Gastrocnemius medialis (tissue), 4 donors: Measurements from ENCODE around the gene TNIP3. TPM values are rescaled to one million over a fixed set of nuclear protein-coding genes. Genes with fewer than 3 reads are reported as not detected.

Experiments used
- ATAC-seq, 2 donors: fragments of 150-250 bp; one replicate each; pipeline ENCODE4 v1.9.1; 2016
- DNase-seq, 2 donors: peaks; one replicate each; pipeline ENCODE4 v3.0.0-alpha.2; 2019
- H3K27ac ChIP-seq, 4 donors: fragments of 200-600 bp; sonication (generic); 1 replicate in 1 of 4; 2 replicates in 3 of 4; pipeline ENCODE4 v1.5.1; 2016 to 2018; ENCODE audit warnings: mild to moderate bottlenecking in 2 of 4, moderate library complexity in 1 of 4
- H3K27me3 ChIP-seq, 3 donors: fragments of 200-600 bp; sonication (generic) in 2 of 3; 1 replicate in 1 of 3; 2 replicates in 2 of 3; pipeline versions ENCODE4 v1.5.1 to v1.6.0; 2016 to 2019; ENCODE audit warnings: mild to moderate bottlenecking in 1 of 3, moderate library complexity in 1 of 3
- H3K36me3 ChIP-seq, 2 donors: fragments of 200-600 bp; sonication (generic) in 1 of 2; one replicate each; pipeline ENCODE4 v1.5.1; 2017 to 2018
- H3K4me1 ChIP-seq, 2 donors: fragments of 200-600 bp; sonication (generic) in 1 of 2; one replicate each; pipeline ENCODE4 v1.5.1; 2016 to 2017; ENCODE audit warnings: mild to moderate bottlenecking in 2 of 2
- H3K4me3 ChIP-seq, 4 donors: fragments of 200-600 bp; sonication (generic) in 3 of 4; 1 replicate in 1 of 4; 2 replicates in 3 of 4; pipeline ENCODE4 v1.5.1; 2016 to 2019; ENCODE audit warnings: mild to moderate bottlenecking in 2 of 4
- H3K9me3 ChIP-seq, 3 donors: fragments of 200-600 bp; sonication (generic) in 2 of 3; 1 replicate in 1 of 3; 2 replicates in 2 of 3; pipeline ENCODE4 v1.5.1; 2016 to 2019
- POLR2A ChIP-seq, 2 donors: fragments of 450-650 bp; IDR thresholded peaks; one replicate each; pipeline ENCODE4 v1.6.1; 2017; ENCODE audit warnings: antibody characterized with exemption in 2 of 2, mild to moderate bottlenecking in 2 of 2, moderate library complexity in 2 of 2
- in situ Hi-C, 4 donors: fragments of 200-750 bp; cut with MboI; loops; one replicate each; pipeline versions ENCODE4 v1.15.0 to v1.8.0; 2017; ENCODE audit warnings: low sequenced_read_pairs in 4 of 4
- intact Hi-C: fragments of 100-400 bp; cut with DNase I; formaldehyde crosslinking; loops from one replicate; pipeline ENCODE4 v1.15.1; 2023; ENCODE audit warnings: low total_unique reads
- total RNA-seq, 4 donors: library from RNA; depleted of rRNA; stranded (reverse); fragments of >200 nt; gene quantifications; one replicate each; pipeline versions ENCODE4 v1.1.0 to v1.2.3, GENCODE V29; 2016
- TF ChIP-seq, protein P1 (sequence below), 5 experiments: fragments of 450-650 bp in 3 of 5; fragments of 200-600 bp in 2 of 5; sonication (generic) in 2 of 5; IDR thresholded peaks in 4 of 5; conservative IDR thresholded peaks in 1 of 5; 1 replicate in 4 of 5; 2 replicates in 1 of 5; pipeline ENCODE4 v1.5.1; 2016 to 2019; ENCODE audit warnings: antibody characterized with exemption in 5 of 5, mild to moderate bottlenecking in 3 of 5, moderate library complexity in 3 of 5

The TNIP3 gene
- total RNA-seq, 4 donors from 2014 or later = not detected

DNA sequence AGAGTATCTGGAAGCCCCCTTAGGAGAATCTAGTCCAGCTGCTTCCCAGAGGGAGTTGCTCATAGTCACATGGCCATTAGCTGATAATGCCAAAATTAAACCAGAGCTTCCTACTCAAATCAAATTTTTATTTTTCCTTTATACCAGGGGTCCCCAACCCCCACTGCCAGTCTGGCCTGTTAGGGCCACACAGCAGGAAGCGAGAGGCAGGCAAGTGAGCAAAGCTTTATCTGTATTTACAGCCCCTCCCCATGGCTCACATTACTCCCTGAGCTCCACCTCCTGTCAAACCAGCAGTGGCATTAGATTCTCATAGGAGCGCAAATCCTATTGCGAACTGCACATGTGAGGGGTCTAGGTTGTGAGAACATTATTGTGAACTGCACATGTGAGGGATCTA, 19.2 kb upstream of the TNIP3 start:
- intact Hi-C loops (no loop called here), in situ Hi-C loops (loop anchor here in 1 of 4 donors (25.0 kb wide), 1 partner anchor 554 kb away; no protein-coding TSS in a partner anchor)
- H3K27me3 ChIP-seq = no peaks in the 10 kb centered on the region
- ATAC-seq (no peak), DNase-seq (no peak)
- H3K36me3 ChIP-seq = no peaks in the 10 kb centered on the region
- H3K27ac ChIP-seq = no peak overlapping the region
- no peaks in the 10 kb centered on the region for H3K9me3 ChIP-seq
- H3K4me1 ChIP-seq = no peaks in the 10 kb centered on the region
- no peak for TF ChIP-seq POLR2A (IDR thresholded peaks at IDR 0.05)
- TF ChIP-seq, protein P1, sequence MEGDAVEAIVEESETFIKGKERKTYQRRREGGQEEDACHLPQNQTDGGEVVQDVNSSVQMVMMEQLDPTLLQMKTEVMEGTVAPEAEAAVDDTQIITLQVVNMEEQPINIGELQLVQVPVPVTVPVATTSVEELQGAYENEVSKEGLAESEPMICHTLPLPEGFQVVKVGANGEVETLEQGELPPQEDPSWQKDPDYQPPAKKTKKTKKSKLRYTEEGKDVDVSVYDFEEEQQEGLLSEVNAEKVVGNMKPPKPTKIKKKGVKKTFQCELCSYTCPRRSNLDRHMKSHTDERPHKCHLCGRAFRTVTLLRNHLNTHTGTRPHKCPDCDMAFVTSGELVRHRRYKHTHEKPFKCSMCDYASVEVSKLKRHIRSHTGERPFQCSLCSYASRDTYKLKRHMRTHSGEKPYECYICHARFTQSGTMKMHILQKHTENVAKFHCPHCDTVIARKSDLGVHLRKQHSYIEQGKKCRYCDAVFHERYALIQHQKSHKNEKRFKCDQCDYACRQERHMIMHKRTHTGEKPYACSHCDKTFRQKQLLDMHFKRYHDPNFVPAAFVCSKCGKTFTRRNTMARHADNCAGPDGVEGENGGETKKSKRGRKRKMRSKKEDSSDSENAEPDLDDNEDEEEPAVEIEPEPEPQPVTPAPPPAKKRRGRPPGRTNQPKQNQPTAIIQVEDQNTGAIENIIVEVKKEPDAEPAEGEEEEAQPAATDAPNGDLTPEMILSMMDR (IDR thresholded peaks at IDR 0.05 in 4 of 5, conservative IDR thresholded peaks at IDR 0.05 in 1 of 5) = no peak
- no peak overlapping the region for H3K4me3 ChIP-seq

DNA sequence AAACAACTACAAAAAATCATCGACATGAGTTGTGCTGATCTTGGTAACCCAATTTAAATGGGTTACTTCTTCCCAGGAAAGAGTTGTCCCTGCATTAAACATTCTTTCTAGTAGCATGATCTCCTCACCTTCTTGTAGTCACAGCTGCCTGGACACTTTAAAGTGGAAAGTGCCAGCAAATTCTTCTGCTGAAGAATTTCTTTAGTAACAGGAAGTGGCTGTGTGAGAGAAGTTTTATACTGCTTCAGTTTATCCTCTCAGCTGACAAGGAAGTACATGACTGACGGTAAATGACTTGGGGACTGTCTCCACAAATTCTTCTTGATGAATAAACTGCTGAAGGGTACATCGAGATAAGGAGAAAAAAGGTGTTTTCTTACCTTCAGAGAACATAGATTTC, 18.2 kb upstream of the TNIP3 start:
- intact Hi-C loops (no loop called here), in situ Hi-C loops (loop anchor here in 1 of 4 donors (25.0 kb wide), 1 partner anchor 555 kb away; no protein-coding TSS in a partner anchor)
- DNase-seq (no peak), ATAC-seq (no peak)
- Histone ChIP-seq H3K4me1 (no peaks in the 10 kb centered on the region), H3K9me3 (no peaks in the 10 kb centered on the region), H3K27me3 (no peaks in the 10 kb centered on the region), H3K36me3 (no peaks in the 10 kb centered on the region), H3K27ac (no peak overlapping the region), H3K4me3 (no peak overlapping the region)
- TF ChIP-seq, protein P1 (IDR thresholded peaks at IDR 0.05 in 4 of 5, conservative IDR thresholded peaks at IDR 0.05 in 1 of 5) = no peak
- peak in 1 of 2 donors; percentile 13 for TF ChIP-seq POLR2A (IDR thresholded peaks at IDR 0.05)

DNA sequence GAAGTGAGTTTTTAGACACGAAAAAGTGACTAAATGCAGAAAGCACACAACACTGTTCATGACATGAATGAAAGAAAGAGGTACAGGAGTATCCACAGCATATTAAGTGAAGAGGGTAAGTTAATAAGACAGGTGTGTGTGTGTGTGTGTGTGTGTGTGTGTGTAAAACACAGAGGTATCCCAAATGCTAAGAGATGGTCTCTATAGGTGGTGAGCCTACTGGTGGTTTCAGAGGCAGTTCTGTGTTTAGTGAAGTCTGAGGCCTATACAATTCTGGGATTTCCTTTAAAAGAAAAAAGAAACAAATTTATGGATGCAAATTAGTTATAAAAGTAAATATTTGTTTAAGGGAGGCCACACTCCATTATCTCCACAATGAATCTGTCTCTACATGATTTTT, 17.4 kb upstream of the TNIP3 start:
- H3K4me1 ChIP-seq = no peaks in the 10 kb centered on the region
- ATAC-seq (no peak), DNase-seq (no peak)
- H3K4me3 ChIP-seq = no peak overlapping the region
- no peaks in the 10 kb centered on the region for H3K9me3 ChIP-seq
- intact Hi-C loops (no loop called here), in situ Hi-C loops (loop anchor here in 1 of 4 donors (25.0 kb wide), 1 partner anchor 556 kb away; no protein-coding TSS in a partner anchor)
- no peak overlapping the region for H3K27ac ChIP-seq
- TF ChIP-seq, protein P1 (IDR thresholded peaks at IDR 0.05 in 4 of 5, conservative IDR thresholded peaks at IDR 0.05 in 1 of 5) = no peak
- TF ChIP-seq POLR2A (IDR thresholded peaks at IDR 0.05) = no peak
- no peaks in the 10 kb centered on the region for H3K36me3 ChIP-seq
- H3K27me3 ChIP-seq = no peaks in the 10 kb centered on the region

DNA sequence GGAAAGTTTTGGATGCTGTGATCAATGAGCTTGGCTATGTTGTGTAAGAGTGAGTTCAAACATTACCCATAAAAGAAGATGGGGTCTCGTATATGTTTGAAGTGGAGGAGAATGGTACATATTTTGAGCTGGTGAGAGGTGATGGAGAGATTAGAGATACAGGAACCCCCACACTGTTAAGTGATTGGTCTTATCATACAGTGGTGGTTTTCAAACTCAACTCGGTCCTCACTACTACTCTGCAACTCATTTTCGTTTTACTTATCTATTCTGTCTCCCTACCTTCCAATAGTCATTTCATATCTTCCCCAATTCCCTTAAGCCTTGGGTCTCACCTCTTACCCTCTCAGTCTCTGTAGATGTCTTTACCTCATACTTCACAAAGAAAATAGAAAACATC, 16.4 kb upstream of the TNIP3 start:
- Histone ChIP-seq H3K27me3 (no peaks in the 10 kb centered on the region), H3K27ac (no peak overlapping the region), H3K9me3 (no peaks in the 10 kb centered on the region), H3K4me1 (no peaks in the 10 kb centered on the region), H3K4me3 (no peak overlapping the region), H3K36me3 (no peaks in the 10 kb centered on the region)
- DNase-seq (no peak), ATAC-seq (no peak)
- intact Hi-C loops = no loop called here
- in situ Hi-C loops = loop anchor here in 1 of 4 donors (25.0 kb wide), 1 partner anchor 557 kb away; no protein-coding TSS in a partner anchor
- no peak for TF ChIP-seq POLR2A (IDR thresholded peaks at IDR 0.05)
- TF ChIP-seq, protein P1 (IDR thresholded peaks at IDR 0.05 in 4 of 5, conservative IDR thresholded peaks at IDR 0.05 in 1 of 5) = no peak
